Activated CD8-positive, alpha-beta memory T cell treated with anti-CD3 and anti-CD28 coated beads for 4 hours (primary cell): ENCODE measurements around the gene SORCS2.
A peak's percentile ranks its signal among the peaks of the same experiment; 100 is the strongest.

Experiments
- DNase-seq, 2 donors: peaks; one replicate each; pipeline ENCODE4 v3.0.0-alpha.2; 2020; ENCODE audit warnings: low read depth in 2 of 2

SORCS2 gene

GRCh38 chr4:7192252-7193029, at the start of gene SORCS2:
Gene SORCS2, plus strand, starts transcription at chr4:7192538.
- DNase-seq = peak in 1 of 2 donors; percentile 9

- no peak for DNase-seq
Measured at GRCh38 chr4:7144374-7145290, 47.7 kb upstream of the SORCS2 start.

- no peak for DNase-seq
Measured at GRCh38 chr4:7145291-7145934, 46.9 kb upstream of the SORCS2 start.

- no peak for DNase-seq
Measured at GRCh38 chr4:7146059-7146785, 46.1 kb upstream of the SORCS2 start.

- no peak for DNase-seq
Measured at GRCh38 chr4:7146786-7147115, 45.6 kb upstream of the SORCS2 start.

GRCh38 chr4:7147261-7147660, 45.1 kb upstream of the SORCS2 start:
- no peak for DNase-seq

GRCh38 chr4:7147661-7148310, 44.6 kb upstream of the SORCS2 start:
- no peak for DNase-seq

GRCh38 chr4:7148337-7148736, 44.0 kb upstream of the SORCS2 start:
- no peak for DNase-seq

GRCh38 chr4:7150036-7150635, 42.2 kb upstream of the SORCS2 start:
- no peak for DNase-seq

GRCh38 chr4:7151668-7152227, 40.6 kb upstream of the SORCS2 start:
- DNase-seq = no peak

- no peak for DNase-seq
Measured at GRCh38 chr4:7153711-7154110, 38.6 kb upstream of the SORCS2 start.

- no peak for DNase-seq
Measured at GRCh38 chr4:7154351-7154981, 37.9 kb upstream of the SORCS2 start.

GRCh38 chr4:7155590-7156071, 36.7 kb upstream of the SORCS2 start:
- DNase-seq = no peak

- DNase-seq = no peak
Measured at GRCh38 chr4:7156328-7156727, 36.0 kb upstream of the SORCS2 start.

GRCh38 chr4:7156761-7157488, 35.4 kb upstream of the SORCS2 start:
- no peak for DNase-seq

- DNase-seq = no peak
Measured at GRCh38 chr4:7157666-7158065, 34.7 kb upstream of the SORCS2 start.

- no peak for DNase-seq
Measured at GRCh38 chr4:7158081-7158750, 34.1 kb upstream of the SORCS2 start.

GRCh38 chr4:7158991-7159390, 33.3 kb upstream of the SORCS2 start:
- DNase-seq = no peak

- DNase-seq = no peak
Measured at GRCh38 chr4:7159923-7160322, 32.4 kb upstream of the SORCS2 start.
